DND-41 (cell line): ENCODE measurements around the gene UBE2A.

Source experiments
- CTCF ChIP-seq: IDR thresholded peaks from 2 replicates; pipeline ENCODE4 v1.5.1; 2012; ENCODE audit warnings: borderline replicate concordance, low read length, moderate library complexity, mild to moderate bottlenecking; ENCODE audit not compliant: poor library complexity, severe bottlenecking; ENCODE audit errors: extremely low read depth
- EZH2 ChIP-seq: IDR thresholded peaks from 3 replicates; pipeline ENCODE4 v1.6.1; 2012; ENCODE audit warnings: borderline replicate concordance, low read depth, mild to moderate bottlenecking, moderate library complexity, low read length, inconsistent platforms; ENCODE audit not compliant: severe bottlenecking

DNA sequence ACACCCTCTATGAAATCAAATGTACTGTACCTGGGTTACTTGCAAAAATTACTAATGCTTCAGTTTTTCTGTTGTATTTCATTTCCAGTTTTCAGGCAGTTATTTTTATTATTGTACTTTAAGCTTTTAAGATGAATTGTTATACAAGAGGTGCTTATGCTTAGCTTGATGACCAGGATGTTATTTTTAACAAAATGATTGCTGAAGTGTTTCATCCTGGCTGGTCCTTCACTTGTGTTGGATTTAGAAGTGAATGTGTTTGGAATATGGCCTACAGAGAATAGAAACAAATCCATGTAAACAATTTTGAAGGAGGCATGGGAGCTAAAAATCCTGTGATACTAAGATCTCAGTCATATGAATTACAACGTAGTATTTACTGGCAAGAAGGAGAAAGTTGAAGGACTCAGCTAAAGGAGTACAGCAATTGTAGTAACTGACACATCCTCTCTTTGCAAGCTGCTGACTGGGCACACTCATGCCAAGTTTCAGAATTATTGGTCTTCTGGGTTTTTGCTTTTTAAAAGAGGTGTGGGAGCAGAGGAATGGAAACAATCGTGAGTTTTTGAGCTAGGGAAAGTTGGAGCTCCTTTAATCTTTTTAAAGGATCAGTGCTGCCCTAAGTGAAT lies 9.2 kb downstream of the UBE2A start:
- TF ChIP-seq CTCF = no peak
- TF ChIP-seq EZH2 = no peak
